ENCODE measurements around the gene CASP6.

Gene CASP6

DNA sequence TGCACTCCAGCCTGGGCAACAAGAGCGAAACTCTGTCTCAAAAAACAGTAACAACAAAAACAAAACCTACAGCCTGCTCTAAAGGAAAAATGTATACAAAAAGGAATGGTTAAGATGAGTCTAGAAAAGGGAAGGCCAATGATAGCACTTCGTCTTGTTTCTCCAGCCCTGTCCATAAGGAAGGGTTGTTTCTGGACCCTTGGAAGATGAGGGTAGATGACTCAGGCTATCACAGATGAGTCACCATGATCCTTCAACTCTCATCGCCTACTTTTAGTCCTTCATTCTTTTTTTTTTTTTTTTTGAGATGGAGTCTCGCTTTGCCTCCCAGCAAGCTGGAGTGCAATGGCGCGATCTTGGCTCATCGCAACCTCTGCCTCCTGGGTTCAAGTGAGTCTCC is 17.8 kb upstream of the CASP6 start:
- H3K4me2 ChIP-seq (ENCODE audit: low read depth, low read length): no peak overlapping the region
- TF ChIP-seq, protein P1, sequence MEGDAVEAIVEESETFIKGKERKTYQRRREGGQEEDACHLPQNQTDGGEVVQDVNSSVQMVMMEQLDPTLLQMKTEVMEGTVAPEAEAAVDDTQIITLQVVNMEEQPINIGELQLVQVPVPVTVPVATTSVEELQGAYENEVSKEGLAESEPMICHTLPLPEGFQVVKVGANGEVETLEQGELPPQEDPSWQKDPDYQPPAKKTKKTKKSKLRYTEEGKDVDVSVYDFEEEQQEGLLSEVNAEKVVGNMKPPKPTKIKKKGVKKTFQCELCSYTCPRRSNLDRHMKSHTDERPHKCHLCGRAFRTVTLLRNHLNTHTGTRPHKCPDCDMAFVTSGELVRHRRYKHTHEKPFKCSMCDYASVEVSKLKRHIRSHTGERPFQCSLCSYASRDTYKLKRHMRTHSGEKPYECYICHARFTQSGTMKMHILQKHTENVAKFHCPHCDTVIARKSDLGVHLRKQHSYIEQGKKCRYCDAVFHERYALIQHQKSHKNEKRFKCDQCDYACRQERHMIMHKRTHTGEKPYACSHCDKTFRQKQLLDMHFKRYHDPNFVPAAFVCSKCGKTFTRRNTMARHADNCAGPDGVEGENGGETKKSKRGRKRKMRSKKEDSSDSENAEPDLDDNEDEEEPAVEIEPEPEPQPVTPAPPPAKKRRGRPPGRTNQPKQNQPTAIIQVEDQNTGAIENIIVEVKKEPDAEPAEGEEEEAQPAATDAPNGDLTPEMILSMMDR (IDR thresholded peaks at IDR 0.05; ENCODE audit: low read length): no peak
- no peaks in the 10 kb centered on the region for H3F3A ChIP-seq (ENCODE audit: insufficient read depth, low read length)

DNA sequence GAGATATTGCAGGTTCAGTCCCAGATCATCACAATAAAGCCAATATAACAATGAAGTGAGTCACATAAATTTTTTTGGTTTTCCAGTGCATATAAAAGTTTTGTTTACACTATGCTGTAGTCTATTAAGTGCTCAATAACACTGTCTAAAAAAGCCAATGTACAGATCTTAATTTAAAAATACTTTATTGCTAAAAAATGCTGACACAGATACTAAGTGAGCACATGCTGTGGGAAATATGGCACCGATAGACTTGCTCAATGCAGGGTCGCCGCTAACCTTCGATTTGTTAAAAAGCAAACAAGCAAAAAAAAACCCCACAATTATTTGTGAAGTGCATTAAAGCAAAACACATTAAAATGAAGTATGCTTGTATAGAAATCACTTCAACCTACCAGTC is 16.4 kb upstream of the CASP6 start:
- no peak for TF ChIP-seq EZH2 (optimal IDR thresholded peaks at IDR 0.05; ENCODE audit: low read depth, low read length)
- no peak for TF ChIP-seq EZH2phosphoT487 (IDR thresholded peaks at IDR 0.05; ENCODE audit: low read length)
- TF ChIP-seq, protein P1 (IDR thresholded peaks at IDR 0.05; ENCODE audit: low read length): no peak
- no peaks in the 10 kb centered on the region for H3K9me2 ChIP-seq (replicated peaks; ENCODE audit: insufficient read depth, low read length)
- no peaks in the 10 kb centered on the region for H4K20me1 ChIP-seq (ENCODE audit: insufficient read depth, low read length)
- no peak overlapping the region for H3K9ac ChIP-seq (ENCODE audit: low read length)
- no peak overlapping the region for H3K4me3 ChIP-seq (ENCODE audit: low read length)
- H3K9me3 ChIP-seq (replicated peaks; ENCODE audit: insufficient read depth, low read length): no peaks in the 10 kb centered on the region
- H3K27ac ChIP-seq (ENCODE audit: low read length): no peak overlapping the region
- H2AFZ ChIP-seq (ENCODE audit: low read length): no peak overlapping the region
- no peaks in the 10 kb centered on the region for H3K27me3 ChIP-seq (replicated peaks; ENCODE audit: insufficient read depth, low read length)
- H3K36me3 ChIP-seq (replicated peaks; ENCODE audit: insufficient read depth, low read length): peaks cover 4% of the 10 kb centered on the region; the same call in 1 of the 2 replicates
- no peaks in the 10 kb centered on the region for H3K4me1 ChIP-seq (ENCODE audit: low read length)
- H3K4me2 ChIP-seq (ENCODE audit: low read depth, low read length): no peak overlapping the region
- H3K79me2 ChIP-seq (ENCODE audit: low read length): peaks cover 30% of the 10 kb centered on the region
- H3F3A ChIP-seq (ENCODE audit: insufficient read depth, low read length): no peaks in the 10 kb centered on the region
- no peak for DNase-seq

More for the DNA sequence above, 17.8 kb upstream of the CASP6 start:
- DNase-seq: no peak
- Histone ChIP-seq H3K36me3 (replicated peaks; ENCODE audit: insufficient read depth, low read length) (0 out of 2 replicates have a peak, but pooled peaks cover under 1% of the 10 kb centered on the region), H4K20me1 (ENCODE audit: insufficient read depth, low read length) (no peaks in the 10 kb centered on the region), H2AFZ (ENCODE audit: low read length) (no peak overlapping the region), H3K4me3 (ENCODE audit: low read length) (no peak overlapping the region), H3K9me2 (replicated peaks; ENCODE audit: insufficient read depth, low read length) (no peaks in the 10 kb centered on the region), H3K9ac (ENCODE audit: low read length) (no peak overlapping the region), H3K27ac (ENCODE audit: low read length) (no peak overlapping the region), H3K79me2 (ENCODE audit: low read length) (peaks cover 43% of the 10 kb centered on the region), H3K27me3 (replicated peaks; ENCODE audit: insufficient read depth, low read length) (no peaks in the 10 kb centered on the region), H3K9me3 (replicated peaks; ENCODE audit: insufficient read depth, low read length) (no peaks in the 10 kb centered on the region), H3K4me1 (ENCODE audit: low read length) (no peaks in the 10 kb centered on the region)

DNA sequence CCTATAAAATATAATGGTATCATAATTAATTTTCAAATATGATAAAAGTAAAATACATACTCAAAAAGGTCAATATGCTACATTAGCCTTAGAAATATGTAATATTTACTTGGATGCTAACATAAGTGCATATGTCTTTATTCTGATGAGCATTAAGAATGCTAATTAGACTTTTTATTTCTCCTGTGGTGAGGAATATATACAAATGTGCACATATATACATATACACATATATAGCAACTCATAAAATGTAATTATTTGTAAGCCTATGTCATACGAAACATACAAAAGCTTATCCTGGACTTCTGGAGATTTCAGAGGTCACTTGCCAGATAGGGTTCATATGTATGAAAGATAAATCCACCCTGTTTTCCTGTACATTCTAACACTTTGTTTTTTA is 15.5 kb upstream of the CASP6 start:
- H2AFZ ChIP-seq (ENCODE audit: low read length): no peak overlapping the region
- H3K9me3 ChIP-seq (replicated peaks; ENCODE audit: insufficient read depth, low read length): no peaks in the 10 kb centered on the region
- no peaks in the 10 kb centered on the region for H3K27me3 ChIP-seq (replicated peaks; ENCODE audit: insufficient read depth, low read length)
- H3K4me3 ChIP-seq (ENCODE audit: low read length): no peak overlapping the region
- H3K9ac ChIP-seq (ENCODE audit: low read length): no peak overlapping the region
- H3F3A ChIP-seq (ENCODE audit: insufficient read depth, low read length): no peaks in the 10 kb centered on the region
- no peaks in the 10 kb centered on the region for H4K20me1 ChIP-seq (ENCODE audit: insufficient read depth, low read length)
- H3K36me3 ChIP-seq (replicated peaks; ENCODE audit: insufficient read depth, low read length): peaks cover 4% of the 10 kb centered on the region; the same call in 1 of the 2 replicates
- TF ChIP-seq, protein P1 (IDR thresholded peaks at IDR 0.05; ENCODE audit: low read length): no peak
- TF ChIP-seq EZH2 (optimal IDR thresholded peaks at IDR 0.05; ENCODE audit: low read depth, low read length): no peak
- no peak for TF ChIP-seq EZH2phosphoT487 (IDR thresholded peaks at IDR 0.05; ENCODE audit: low read length)
- H3K4me2 ChIP-seq (ENCODE audit: low read depth, low read length): no peak overlapping the region
- H3K79me2 ChIP-seq (ENCODE audit: low read length): peaks cover 26% of the 10 kb centered on the region
- H3K9me2 ChIP-seq (replicated peaks; ENCODE audit: insufficient read depth, low read length): no peaks in the 10 kb centered on the region
- H3K4me1 ChIP-seq (ENCODE audit: low read length): no peaks in the 10 kb centered on the region
- no peak for DNase-seq
- no peak overlapping the region for H3K27ac ChIP-seq (ENCODE audit: low read length)
